ENCODE data around the gene CATSPER3. TPM values are rescaled to one million over a fixed set of nuclear protein-coding genes. Genes with fewer than 3 reads are reported as not detected.

CATSPER3 gene
- total RNA-seq, 1 experiment from 2014 or later, result 1.7 TPM

DNA sequence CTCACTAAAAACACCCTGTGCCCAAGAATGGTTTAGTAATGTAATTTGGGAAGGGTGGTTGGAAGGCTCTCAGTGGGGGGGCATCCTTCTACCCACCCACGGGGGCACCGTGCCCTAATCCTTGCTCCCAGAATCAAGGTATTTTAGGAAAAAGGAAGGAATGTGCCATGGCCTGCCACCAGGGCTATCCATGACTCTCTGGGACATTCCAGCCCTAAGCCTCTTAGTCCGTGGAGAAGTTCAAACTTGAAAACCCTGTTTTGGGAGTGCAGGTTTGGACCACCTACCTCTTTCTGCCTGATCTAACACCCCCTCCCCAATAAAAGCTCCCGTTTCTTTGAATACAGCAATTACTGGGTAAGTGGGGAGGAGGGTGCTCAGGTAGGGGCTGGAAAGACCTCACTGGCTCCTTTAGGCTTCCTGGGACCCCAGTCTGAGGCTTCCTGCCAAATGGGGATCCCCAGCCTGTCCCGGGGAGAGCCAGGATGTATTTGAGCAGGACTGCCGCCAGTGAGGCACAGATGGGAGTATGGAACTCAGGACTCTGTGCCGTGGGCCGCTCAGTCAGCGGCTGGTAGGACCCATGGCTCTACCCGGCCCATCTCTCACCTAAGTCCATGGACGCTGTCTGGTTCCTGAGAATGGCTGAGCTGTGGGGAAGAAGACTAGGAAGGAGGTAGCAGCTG, 70.0 kb downstream of the CATSPER3 start:
- Histone ChIP-seq H3K9ac (ENCODE audit: low read length) (no peak overlapping the region), H2AFZ (ENCODE audit: low read depth, low read length, poor library complexity, severe bottlenecking) (no peak overlapping the region), H3K4me2 (ENCODE audit: low read length) (no peak overlapping the region), H3K79me2 (ENCODE audit: insufficient read depth, low read length) (peaks cover 10% of the 10 kb centered on the region), H4K20me1 (ENCODE audit: insufficient read depth) (no peaks in the 10 kb centered on the region), H3K36me3 (ENCODE audit: control insufficient read depth in 1 of 2, insufficient read depth in 2 of 2, low read length in 2 of 2) (no peaks in the 10 kb centered on the region), H3K27me3 (ENCODE audit: insufficient read depth, low read length) (0 out of 2 replicates have a peak, but pooled peaks cover 2% of the 10 kb centered on the region), H3K4me3 (replicated peaks in 1 of 2; ENCODE audit: low read depth in 1 of 2, low read length in 2 of 2) (no peak overlapping the region), H3K27ac (ENCODE audit: low read depth, low read length) (no peak overlapping the region), H3K9me3 (ENCODE audit: control insufficient read depth in 1 of 2, insufficient read depth in 1 of 2, low read depth in 1 of 2, low read length in 2 of 2) (no peaks in the 10 kb centered on the region), H3K9me2 (ENCODE audit: insufficient read depth) (no peaks in the 10 kb centered on the region), H3K4me1 (ENCODE audit: control insufficient read depth in 1 of 2, insufficient read depth in 2 of 2, low read length in 2 of 2) (peaks cover 11 to 37% of the 10 kb centered on the region in 2 experiments)
- no TSS peak for BruUV-seq (replicated peaks)
- ATAC-seq (no peak), DNase-seq (ENCODE audit: low read depth, low spot score) (no peak)
- ChIA-PET CTCF (no interaction called here), POLR2A (no interaction called here), RAD21 (ENCODE audit: low non-redundant PET in 1 of 2, low total read pairs in 2 of 2, uncharacterized antibody in 2 of 2, unreplicated experiment in 2 of 2) (no interaction called here)
- TF ChIP-seq EZH2 (IDR thresholded peaks at IDR 0.05) (no peak), EZH2phosphoT487 (IDR thresholded peaks at IDR 0.05; ENCODE audit: borderline replicate concordance) (no peak), CBX3 (IDR thresholded peaks at IDR 0.05; ENCODE audit: low read depth) (no peak), YY1 (IDR thresholded peaks at IDR 0.05; ENCODE audit: extremely low read depth, insufficient replicate concordance, low read depth, low read length) (no peak), EGR1 (IDR thresholded peaks at IDR 0.05; ENCODE audit: low read depth) (no peak), TCF7L2 (IDR thresholded peaks at IDR 0.05; ENCODE audit: borderline replicate concordance, extremely low read depth, insufficient read depth, insufficient read length) (no peak), ZFX (IDR thresholded peaks at IDR 0.05) (no peak), FOSL1 (IDR thresholded peaks at IDR 0.05; ENCODE audit: low read depth) (no peak), CEBPB (IDR thresholded peaks at IDR 0.05; ENCODE audit: low read depth) (no peak), SRF (IDR thresholded peaks at IDR 0.05; ENCODE audit: low read depth) (no peak), ELF1 (IDR thresholded peaks at IDR 0.05; ENCODE audit: borderline replicate concordance, low read depth) (no peak), ZNF274 (IDR thresholded peaks at IDR 0.05; ENCODE audit: low read depth, low read length) (no peak), RAD21 (IDR thresholded peaks at IDR 0.05; ENCODE audit: low read depth) (no peak), POLR2AphosphoS5 (IDR thresholded peaks at IDR 0.05; ENCODE audit: low read depth, low read length) (no peak), SP1 (IDR thresholded peaks at IDR 0.05; ENCODE audit: low read depth) (no peak), JUND (IDR thresholded peaks at IDR 0.05) (no peak), SIN3A (IDR thresholded peaks at IDR 0.05; ENCODE audit: low read depth) (no peak)
- TF ChIP-seq, protein P1, sequence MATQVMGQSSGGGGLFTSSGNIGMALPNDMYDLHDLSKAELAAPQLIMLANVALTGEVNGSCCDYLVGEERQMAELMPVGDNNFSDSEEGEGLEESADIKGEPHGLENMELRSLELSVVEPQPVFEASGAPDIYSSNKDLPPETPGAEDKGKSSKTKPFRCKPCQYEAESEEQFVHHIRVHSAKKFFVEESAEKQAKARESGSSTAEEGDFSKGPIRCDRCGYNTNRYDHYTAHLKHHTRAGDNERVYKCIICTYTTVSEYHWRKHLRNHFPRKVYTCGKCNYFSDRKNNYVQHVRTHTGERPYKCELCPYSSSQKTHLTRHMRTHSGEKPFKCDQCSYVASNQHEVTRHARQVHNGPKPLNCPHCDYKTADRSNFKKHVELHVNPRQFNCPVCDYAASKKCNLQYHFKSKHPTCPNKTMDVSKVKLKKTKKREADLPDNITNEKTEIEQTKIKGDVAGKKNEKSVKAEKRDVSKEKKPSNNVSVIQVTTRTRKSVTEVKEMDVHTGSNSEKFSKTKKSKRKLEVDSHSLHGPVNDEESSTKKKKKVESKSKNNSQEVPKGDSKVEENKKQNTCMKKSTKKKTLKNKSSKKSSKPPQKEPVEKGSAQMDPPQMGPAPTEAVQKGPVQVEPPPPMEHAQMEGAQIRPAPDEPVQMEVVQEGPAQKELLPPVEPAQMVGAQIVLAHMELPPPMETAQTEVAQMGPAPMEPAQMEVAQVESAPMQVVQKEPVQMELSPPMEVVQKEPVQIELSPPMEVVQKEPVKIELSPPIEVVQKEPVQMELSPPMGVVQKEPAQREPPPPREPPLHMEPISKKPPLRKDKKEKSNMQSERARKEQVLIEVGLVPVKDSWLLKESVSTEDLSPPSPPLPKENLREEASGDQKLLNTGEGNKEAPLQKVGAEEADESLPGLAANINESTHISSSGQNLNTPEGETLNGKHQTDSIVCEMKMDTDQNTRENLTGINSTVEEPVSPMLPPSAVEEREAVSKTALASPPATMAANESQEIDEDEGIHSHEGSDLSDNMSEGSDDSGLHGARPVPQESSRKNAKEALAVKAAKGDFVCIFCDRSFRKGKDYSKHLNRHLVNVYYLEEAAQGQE (IDR thresholded peaks at IDR 0.05; ENCODE audit: low read depth), result no peak
- TF ChIP-seq, protein P2, sequence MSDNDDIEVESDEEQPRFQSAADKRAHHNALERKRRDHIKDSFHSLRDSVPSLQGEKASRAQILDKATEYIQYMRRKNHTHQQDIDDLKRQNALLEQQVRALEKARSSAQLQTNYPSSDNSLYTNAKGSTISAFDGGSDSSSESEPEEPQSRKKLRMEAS (IDR thresholded peaks at IDR 0.05), result no peak
- intact Hi-C loops (cut with micrococcal nuclease), result no loop called here

Data from HCT116 (cell line).